NCI-H82 treated with DMSO at 0.1 percent for 48 hours (cell line): ENCODE data around the gene WWOX.

Experiments used
- DNase-seq: peaks from one replicate; lab custom pipeline; 2025; ENCODE audit not compliant: unreplicated experiment; lab: John Stamatoyannopoulos, UW

Gene WWOX

GRCh38 chr16:78430281-78430680, 330.8 kb downstream of the WWOX start:
- DNase-seq, result no peak

- no peak for DNase-seq
These were observed 331.7 kb downstream of the WWOX start for GRCh38 chr16:78431004-78431670.

GRCh38 chr16:78431701-78432100, 332.2 kb downstream of the WWOX start:
- no peak for DNase-seq

- DNase-seq, result no peak
These were observed 333.0 kb downstream of the WWOX start for GRCh38 chr16:78432451-78432850.

- no peak for DNase-seq
These were observed 333.7 kb downstream of the WWOX start for GRCh38 chr16:78433116-78433515.

- no peak for DNase-seq
These were observed 334.9 kb downstream of the WWOX start for GRCh38 chr16:78434401-78434800.

GRCh38 chr16:78435260-78435659, 335.8 kb downstream of the WWOX start:
- DNase-seq, result no peak

- no peak for DNase-seq
These were observed 336.6 kb downstream of the WWOX start for GRCh38 chr16:78436023-78436422.

GRCh38 chr16:78436846-78437245, 337.4 kb downstream of the WWOX start:
- DNase-seq, result no peak

- peak; percentile 25 for DNase-seq
These were observed 338.0 kb downstream of the WWOX start for GRCh38 chr16:78437352-78437968.

GRCh38 chr16:78438219-78438618, 338.8 kb downstream of the WWOX start:
- DNase-seq, result no peak

GRCh38 chr16:78438632-78439031, 339.2 kb downstream of the WWOX start:
- DNase-seq, result no peak

- no peak for DNase-seq
These were observed 340.2 kb downstream of the WWOX start for GRCh38 chr16:78439646-78440045.

- DNase-seq, result no peak
These were observed 341.8 kb downstream of the WWOX start for GRCh38 chr16:78441298-78441697.

- DNase-seq, result no peak
These were observed 344.3 kb downstream of the WWOX start for GRCh38 chr16:78443542-78444364.

GRCh38 chr16:78445818-78446217, 346.4 kb downstream of the WWOX start:
- DNase-seq, result no peak

- DNase-seq, result no peak
These were observed 347.0 kb downstream of the WWOX start for GRCh38 chr16:78446486-78446885.

GRCh38 chr16:78446992-78447563, 347.6 kb downstream of the WWOX start:
- DNase-seq, result no peak

GRCh38 chr16:78448658-78449271, 349.3 kb downstream of the WWOX start:
- DNase-seq, result no peak

- DNase-seq, result no peak
These were observed 350.8 kb downstream of the WWOX start for GRCh38 chr16:78450255-78450654.

- DNase-seq, result no peak
These were observed 352.6 kb downstream of the WWOX start for GRCh38 chr16:78452025-78452555.
